ENCODE measurements around the gene ADIRF. TPM values are rescaled to one million over a fixed set of nuclear protein-coding genes. Genes with fewer than 3 reads are reported as not detected.

The ADIRF gene
- total and polyA plus RNA-seq, 9 of the 15 experiments (the other 6 are each of a cell fraction or from before 2014, with no cell fraction given): 0.08 TPM; not detected in 8

GRCh38 chr10:86972613-86973380 lies 4.5 kb downstream of the ADIRF start (continued):
- TF ChIP-seq E2F1 (CRISPR knock-in tag; IDR thresholded peaks at IDR 0.05): no peak
- TF ChIP-seq BCOR (IDR thresholded peaks at IDR 0.05): no peak
- no peak for TF ChIP-seq DACH1 (IDR thresholded peaks at IDR 0.05; ENCODE audit: partially characterized antibody)
- no peak for TF ChIP-seq PTBP1 (IDR thresholded peaks at IDR 0.05; ENCODE audit: low read depth, low read length)
- no peak for TF ChIP-seq NBN (IDR thresholded peaks at IDR 0.05; ENCODE audit: low read depth)

- H3K36me3 ChIP-seq (ENCODE audit: control insufficient read depth, insufficient read depth, low read length): no peaks in the 10 kb centered on the region
- H3K4me1 ChIP-seq (replicated peaks in 1 of 2; ENCODE audit: control insufficient read depth in 2 of 2, insufficient read depth in 2 of 2, low read length in 2 of 2): peaks cover 0 to 3% of the 10 kb centered on the region in 2 experiments; a peak in 1 of 5 replicates
- no peak overlapping the region for H2AFZ ChIP-seq (ENCODE audit: low read depth, low read length)
- DNase-seq (ENCODE audit: extremely low read depth in 1 of 4, low spot score in 3 of 4) (no peak), FAIRE-seq (no peak), ATAC-seq (no peak)
- H3K27me3 ChIP-seq (ENCODE audit: control insufficient read depth in 2 of 2, insufficient read depth in 2 of 2, low read length in 2 of 2): no peaks in the 10 kb centered on the region
- no peaks in the 10 kb centered on the region for H4K20me1 ChIP-seq (replicated peaks; ENCODE audit: control insufficient read depth, insufficient read depth, low read length)
- H3K4me3 ChIP-seq: no peak overlapping the region
- CTCF ChIA-PET (ENCODE audit: low intra/inter-chr PET ratio): no interaction called here
- H3K9ac ChIP-seq (ENCODE audit: insufficient read depth in 1 of 2, low read depth in 2 of 2, low read length in 2 of 2): no peak overlapping the region
- in situ Hi-C loops (cut with MboI): no loop called here
- BruUV-seq (replicated peaks): no TSS peak
- no peaks in the 10 kb centered on the region for H3K9me1 ChIP-seq (ENCODE audit: control insufficient read depth, insufficient read depth, low read length)
- H3K9me3 ChIP-seq (replicated peaks; ENCODE audit: control insufficient read depth, insufficient read depth, low read depth, low read length): no peaks in the 10 kb centered on the region
- H3K4me2 ChIP-seq (ENCODE audit: insufficient read depth, low read length): no peak overlapping the region
- no peaks in the 10 kb centered on the region for H3K79me2 ChIP-seq (ENCODE audit: control insufficient read depth, insufficient read depth, low read length)
- WGBS (ENCODE audit: insufficient coverage, low coverage, missing lambda C conversion rate): 28% methylated on average over 5 of the region's 7 CpGs
- intact Hi-C loops (cut with micrococcal nuclease): no loop called here
- POLR2A ChIA-PET: no interaction called here
- H3K27ac ChIP-seq (ENCODE audit: extremely low read depth, low read depth, low read length): no peak overlapping the region
- TF ChIP-seq MXD1 (CRISPR knock-in tag; IDR thresholded peaks at IDR 0.05; ENCODE audit: borderline replicate concordance, poor library complexity, severe bottlenecking): no peak
- no peak for TF ChIP-seq NFIX (CRISPR knock-in tag; IDR thresholded peaks at IDR 0.05; ENCODE audit: low read depth)
Observed at GRCh38 chr10:86974484-86974883, 6.2 kb downstream of the ADIRF start.

Data from K562 (cell line).